OCI-LY7 (cell line): ENCODE data around the gene SPAM1. TPM values are rescaled to one million over a fixed set of nuclear protein-coding genes. Genes with fewer than 3 reads are reported as not detected.
"Not testable (repeated sequence)": the region's sequence is repeated elsewhere in the genome, so short reads cannot be mapped to it uniquely, and the experiment has no call there.

Experiments used
- BruUV-seq: library from RNA; stranded (reverse); fragments of 400-500 nt; replicated peaks from 2 replicates; lab custom pipeline; 2021; lab: Mats Ljungman, UMichigan
- CTCF ChIA-PET: fragments of 300-600 bp; sonication (Branson Sonifier 250); formaldehyde crosslinking; loops from one replicate; lab custom pipeline; 2022; ENCODE audit warnings: antibody characterized with exemption; ENCODE audit not compliant: unreplicated experiment; lab: Charles Lee
- POLR2A ChIA-PET: fragments of 300-600 bp; sonication (Branson Sonifier 250); formaldehyde crosslinking; loops from one replicate; lab custom pipeline; 2022; ENCODE audit warnings: antibody characterized with exemption; lab: Charles Lee
- DNase-seq: peaks from one replicate; pipeline ENCODE4 v3.0.0-alpha.2; 2015; ENCODE audit warnings: low spot score
- H2AFZ ChIP-seq: fragments of 200-600 bp; sonication (generic), shearing (Covaris generic); 2 replicates; pipeline ENCODE4 v1.6.1; 2014; ENCODE audit warnings: mild to moderate bottlenecking, antibody characterized with exemption, low read length, moderate library complexity
- H3K27ac ChIP-seq: fragments of 200-600 bp; sonication (generic); 2 replicates; pipeline ENCODE4 v1.5.1; 2014; ENCODE audit warnings: mixed run types, low read depth, mild to moderate bottlenecking, moderate library complexity, low read length, inconsistent platforms; ENCODE audit not compliant: poor library complexity, severe bottlenecking
- H3K36me3 ChIP-seq: fragments of 200-600 bp; sonication (generic); 2 replicates; pipeline ENCODE4 v1.6.1; 2014; ENCODE audit warnings: mild to moderate bottlenecking, antibody characterized with exemption, low read length, moderate library complexity, mixed read lengths; ENCODE audit not compliant: insufficient read depth
- H3K4me1 ChIP-seq: fragments of 200-600 bp; sonication (generic); 2 replicates; pipeline ENCODE4 v1.5.1; 2014; ENCODE audit warnings: mild to moderate bottlenecking, low read length; ENCODE audit not compliant: insufficient read depth, poor library complexity, severe bottlenecking
- H3K4me2 ChIP-seq: fragments of 200-600 bp; sonication (generic); 2 replicates; pipeline ENCODE4 v1.6.1; 2014; ENCODE audit warnings: mild to moderate bottlenecking, low read length
- H3K4me3 ChIP-seq: fragments of 200-600 bp; sonication (generic); 2 replicates; pipeline ENCODE4 v1.5.1; 2014; ENCODE audit warnings: mild to moderate bottlenecking, low read depth, low read length; ENCODE audit not compliant: poor library complexity, severe bottlenecking
- H3K79me2 ChIP-seq: fragments of 200-600 bp; sonication (generic); 2 replicates; pipeline ENCODE4 v1.6.1; 2016; ENCODE audit warnings: low read depth, mild to moderate bottlenecking, low read length, moderate library complexity, mixed read lengths; ENCODE audit not compliant: insufficient read depth
- H3K9me2 ChIP-seq: fragments of 200-600 bp; sonication (generic); 2 replicates; pipeline ENCODE4 v1.6.1; 2016; ENCODE audit warnings: mild to moderate bottlenecking, low read length, mixed read lengths; ENCODE audit not compliant: insufficient read depth
- H3K9me3 ChIP-seq: fragments of 200-600 bp; sonication (generic); 2 replicates; pipeline ENCODE4 v1.6.1; 2014; ENCODE audit warnings: mild to moderate bottlenecking, mixed run types, low read length, mixed read lengths
- H4K20me1 ChIP-seq: fragments of 200-600 bp; sonication (generic); 2 replicates; pipeline ENCODE4 v1.6.1; 2014; ENCODE audit warnings: mild to moderate bottlenecking, antibody characterized with exemption, low read length, moderate library complexity, mixed read lengths; ENCODE audit not compliant: insufficient read depth
- CTCF ChIP-seq: fragments of 200-600 bp; sonication (generic); conservative IDR thresholded peaks from 2 replicates; pipeline ENCODE4 v1.5.1; 2014; ENCODE audit warnings: mild to moderate bottlenecking, antibody characterized with exemption, low read length, moderate library complexity, mixed read lengths
- EZH2phosphoT487 ChIP-seq: fragments of 200-600 bp; sonication (generic); IDR thresholded peaks from 2 replicates; pipeline ENCODE4 v1.6.1; 2018; ENCODE audit warnings: low read depth, borderline replicate concordance, mild to moderate bottlenecking, mixed run types, antibody characterized with exemption, low read length, moderate library complexity, mixed read lengths
- intact Hi-C: fragments of 100-400 bp; cut with micrococcal nuclease; formaldehyde crosslinking; loops from one replicate; pipeline ENCODE4 v1.10.0; 2022; ENCODE audit not compliant: unreplicated experiment
- total RNA-seq, 2 experiments: library from RNA; depleted of rRNA in 1 of 2; stranded (reverse); fragments of >200 nt in 1 of 2; shearing (Covaris generic) in 1 of 2; gene quantifications; 2 replicates each; pipeline ENCODE4 v1.2.3, GENCODE V29; 2014 to 2022

Gene SPAM1
- total RNA-seq, 2 experiments from 2014 or later: not detected

DNA sequence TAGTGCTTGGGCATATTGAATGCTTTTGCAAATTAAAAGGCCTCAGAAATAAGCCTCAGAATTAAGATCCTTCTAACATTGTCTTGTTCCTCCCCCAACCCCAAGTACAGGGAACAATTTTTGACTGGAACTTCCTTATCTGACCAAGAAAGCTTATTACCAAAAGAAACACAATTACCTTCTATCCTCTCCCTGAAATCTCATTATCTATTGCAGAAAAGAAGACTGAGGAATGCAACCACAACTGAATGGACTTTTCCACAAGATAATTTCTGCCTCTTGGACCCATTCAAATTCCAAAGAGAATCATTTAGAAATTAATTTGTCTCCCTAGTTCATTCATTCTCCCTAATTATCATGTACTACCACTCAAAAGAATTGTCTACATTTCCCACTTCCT, 36.8 kb upstream of the SPAM1 start:
- POLR2A ChIA-PET: no interaction called here
- CTCF ChIA-PET: no interaction called here
- Histone ChIP-seq H4K20me1 (no peaks in the 10 kb centered on the region), H3K27ac (no peak overlapping the region), H3K4me1 (no peaks in the 10 kb centered on the region), H3K79me2 (no peaks in the 10 kb centered on the region), H3K36me3 (no peaks in the 10 kb centered on the region), H3K4me3 (no peak overlapping the region), H3K4me2 (no peak overlapping the region), H3K9me3 (no peaks in the 10 kb centered on the region), H3K9me2 (no peaks in the 10 kb centered on the region), H2AFZ (no peak overlapping the region)
- no peak for TF ChIP-seq CTCF
- DNase-seq: no peak
- no TSS peak for BruUV-seq
- intact Hi-C loops: no loop called here

- H3K4me2 ChIP-seq, CTCF ChIA-PET, intact Hi-C loops, H3K9me3 ChIP-seq, H3K4me3 ChIP-seq, H3K79me2 ChIP-seq, DNase-seq, BruUV-seq, H2AFZ ChIP-seq, H3K9me2 ChIP-seq, H3K27ac ChIP-seq, H4K20me1 ChIP-seq, POLR2A ChIA-PET, H3K36me3 ChIP-seq, H3K4me1 ChIP-seq: not testable (repeated sequence)
Measured at GRCh38 chr7:123894753-123895152, 30.3 kb upstream of the SPAM1 start.

DNA sequence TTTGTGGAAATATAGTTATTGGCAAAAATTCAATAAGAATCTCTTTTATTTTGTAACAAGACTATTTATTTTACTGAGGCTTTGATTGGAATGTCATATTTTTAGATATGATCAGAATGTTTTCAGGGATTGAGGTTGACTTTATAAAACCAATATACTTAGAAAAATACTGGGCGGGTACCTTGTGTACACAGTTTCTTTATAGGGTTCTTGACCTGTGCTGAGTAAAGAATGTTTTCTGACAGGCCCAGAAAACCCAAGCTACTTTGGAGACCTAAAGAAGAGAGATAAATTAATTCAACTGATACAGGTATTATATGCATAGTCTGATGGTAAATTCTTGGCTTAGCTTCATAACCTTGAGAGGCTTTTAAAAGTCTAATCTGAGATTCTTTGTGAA, 23.9 kb upstream of the SPAM1 start:
- CTCF ChIA-PET: no interaction called here
- Histone ChIP-seq H3K27ac (no peak overlapping the region), H2AFZ (no peak overlapping the region), H3K36me3 (no peaks in the 10 kb centered on the region), H3K4me2 (no peak overlapping the region), H3K9me2 (no peaks in the 10 kb centered on the region), H3K9me3 (no peaks in the 10 kb centered on the region), H3K4me1 (no peaks in the 10 kb centered on the region), H3K79me2 (no peaks in the 10 kb centered on the region), H4K20me1 (no peaks in the 10 kb centered on the region), H3K4me3 (no peak overlapping the region)
- no peak for TF ChIP-seq EZH2phosphoT487
- no peak for TF ChIP-seq CTCF
- intact Hi-C loops: no loop called here
- no peak for DNase-seq
- BruUV-seq: no TSS peak
- POLR2A ChIA-PET: no interaction called here
